ENCODE data around the gene CENPB.

Gene CENPB

GRCh38 chr20:3803854-3804253 is 17.3 kb upstream of the CENPB start:
- Mint-ChIP-seq H3K4me1 (peaks cover 67% of the 10 kb centered on the region), H3K27me3 (ENCODE audit: low read depth) (peaks cover 4% of the 10 kb centered on the region), H3K4me3 (no peak overlapping the region), H3K36me3 (ENCODE audit: low read depth) (peaks cover 33% of the 10 kb centered on the region), H3K27ac (peak overlapping the region in 2 of 3 experiments; percentile 59 to 74), H3K9me3 (no peaks in the 10 kb centered on the region)
- no peak for TF ChIP-seq CTCF (IDR thresholded peaks at IDR 0.05; ENCODE audit: unreplicated experiment in 3 of 3)

GRCh38 chr20:3803289-3803688 is 16.7 kb upstream of the CENPB start:
- H3K27ac Mint-ChIP-seq: peak overlapping the region in 2 of 3 experiments; percentile 59 to 74
- H3K9me3 Mint-ChIP-seq: no peaks in the 10 kb centered on the region
- no peak for TF ChIP-seq CTCF (IDR thresholded peaks at IDR 0.05; ENCODE audit: unreplicated experiment in 3 of 3)
- no peak overlapping the region for H3K4me3 Mint-ChIP-seq
- peaks cover 4% of the 10 kb centered on the region for H3K27me3 Mint-ChIP-seq (ENCODE audit: low read depth)
- H3K36me3 Mint-ChIP-seq (ENCODE audit: low read depth): peaks cover 33% of the 10 kb centered on the region
- H3K4me1 Mint-ChIP-seq: peaks cover 70% of the 10 kb centered on the region

GRCh38 chr20:3802524-3803239 is 16.1 kb upstream of the CENPB start:
- H3K27me3 Mint-ChIP-seq (ENCODE audit: low read depth): peaks cover 4% of the 10 kb centered on the region
- H3K9me3 Mint-ChIP-seq: no peaks in the 10 kb centered on the region
- H3K4me1 Mint-ChIP-seq: peaks cover 70% of the 10 kb centered on the region
- H3K27ac Mint-ChIP-seq: peak overlapping the region in 2 of 3 experiments; percentile 59 to 74
- H3K4me3 Mint-ChIP-seq: peak overlapping the region in 2 of 3 experiments; percentile 32 to 53
- peaks cover 33% of the 10 kb centered on the region for H3K36me3 Mint-ChIP-seq (ENCODE audit: low read depth)
- TF ChIP-seq CTCF (IDR thresholded peaks at IDR 0.05; ENCODE audit: unreplicated experiment in 3 of 3): no peak

GRCh38 chr20:3801846-3802245 is 15.3 kb upstream of the CENPB start:
- H3K27me3 Mint-ChIP-seq (ENCODE audit: low read depth): peaks cover 4% of the 10 kb centered on the region
- H3K4me1 Mint-ChIP-seq: peaks cover 70% of the 10 kb centered on the region
- H3K36me3 Mint-ChIP-seq (ENCODE audit: low read depth): peaks cover 33% of the 10 kb centered on the region
- H3K4me3 Mint-ChIP-seq: no peak overlapping the region
- H3K27ac Mint-ChIP-seq: no peak overlapping the region
- no peak for TF ChIP-seq CTCF (IDR thresholded peaks at IDR 0.05; ENCODE audit: unreplicated experiment in 3 of 3)
- no peaks in the 10 kb centered on the region for H3K9me3 Mint-ChIP-seq

- no peak for TF ChIP-seq CTCF (IDR thresholded peaks at IDR 0.05; ENCODE audit: unreplicated experiment in 3 of 3)
- Mint-ChIP-seq H3K4me1 (peaks cover 70% of the 10 kb centered on the region), H3K27ac (peak overlapping the region in 1 of 3 experiments; percentile 97), H3K9me3 (no peaks in the 10 kb centered on the region), H3K36me3 (ENCODE audit: low read depth) (peaks cover 33% of the 10 kb centered on the region), H3K27me3 (ENCODE audit: low read depth) (peaks cover 4% of the 10 kb centered on the region), H3K4me3 (no peak overlapping the region)
Observed at GRCh38 chr20:3801299-3801698, 14.8 kb upstream of the CENPB start.

- peaks cover 4% of the 10 kb centered on the region for H3K27me3 Mint-ChIP-seq (ENCODE audit: low read depth)
- peak overlapping the region in 1 of 3 experiments; percentile 97 for H3K27ac Mint-ChIP-seq
- no peaks in the 10 kb centered on the region for H3K9me3 Mint-ChIP-seq
- peaks cover 29% of the 10 kb centered on the region for H3K36me3 Mint-ChIP-seq (ENCODE audit: low read depth)
- no peak overlapping the region for H3K4me3 Mint-ChIP-seq
- H3K4me1 Mint-ChIP-seq: peaks cover 73% of the 10 kb centered on the region
- TF ChIP-seq CTCF (IDR thresholded peaks at IDR 0.05; ENCODE audit: unreplicated experiment in 3 of 3): no peak
Observed at GRCh38 chr20:3800878-3801260, 14.3 kb upstream of the CENPB start.
